Retinal pigment epithelial cell (primary cell): ENCODE data around the gene SFMBT2.

ENCODE experiments used
- DNase-seq: peaks from one replicate; pipeline ENCODE4 v3.0.0-alpha.2; 2010; ENCODE audit warnings: low read depth
- H3K4me3 ChIP-seq: 2 replicates; pipeline ENCODE4 v1.5.1; 2011; ENCODE audit warnings: mild to moderate bottlenecking, low read length, control low read depth, moderate library complexity
- TF ChIP-seq, protein P1 (sequence below): conservative IDR thresholded peaks from 2 replicates; pipeline ENCODE4 v1.5.1; 2011; ENCODE audit warnings: low read depth, low read length, control low read depth, inconsistent platforms

Gene SFMBT2

DNA sequence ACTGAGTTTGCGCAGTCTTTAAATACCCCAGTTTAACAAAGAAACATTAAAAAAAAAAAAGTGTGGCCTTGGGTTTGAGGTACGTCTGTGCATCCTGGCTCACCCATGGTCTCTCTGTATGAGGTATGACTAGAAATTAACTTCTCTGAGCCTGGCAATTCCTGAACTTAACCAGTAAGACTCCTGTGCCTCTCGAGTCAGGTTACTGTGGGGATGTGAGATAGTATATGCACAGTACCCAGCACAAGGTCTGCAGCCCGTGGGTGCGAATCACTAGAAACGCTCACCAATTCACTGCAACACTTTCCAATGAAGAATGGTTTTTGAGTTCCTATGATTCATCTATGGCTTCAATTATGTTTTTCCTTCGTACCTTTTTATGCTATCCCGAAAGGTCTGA, 149.9 kb downstream of the SFMBT2 start:
- DNase-seq = no peak
- no peak overlapping the region for H3K4me3 ChIP-seq
- TF ChIP-seq, protein P1, sequence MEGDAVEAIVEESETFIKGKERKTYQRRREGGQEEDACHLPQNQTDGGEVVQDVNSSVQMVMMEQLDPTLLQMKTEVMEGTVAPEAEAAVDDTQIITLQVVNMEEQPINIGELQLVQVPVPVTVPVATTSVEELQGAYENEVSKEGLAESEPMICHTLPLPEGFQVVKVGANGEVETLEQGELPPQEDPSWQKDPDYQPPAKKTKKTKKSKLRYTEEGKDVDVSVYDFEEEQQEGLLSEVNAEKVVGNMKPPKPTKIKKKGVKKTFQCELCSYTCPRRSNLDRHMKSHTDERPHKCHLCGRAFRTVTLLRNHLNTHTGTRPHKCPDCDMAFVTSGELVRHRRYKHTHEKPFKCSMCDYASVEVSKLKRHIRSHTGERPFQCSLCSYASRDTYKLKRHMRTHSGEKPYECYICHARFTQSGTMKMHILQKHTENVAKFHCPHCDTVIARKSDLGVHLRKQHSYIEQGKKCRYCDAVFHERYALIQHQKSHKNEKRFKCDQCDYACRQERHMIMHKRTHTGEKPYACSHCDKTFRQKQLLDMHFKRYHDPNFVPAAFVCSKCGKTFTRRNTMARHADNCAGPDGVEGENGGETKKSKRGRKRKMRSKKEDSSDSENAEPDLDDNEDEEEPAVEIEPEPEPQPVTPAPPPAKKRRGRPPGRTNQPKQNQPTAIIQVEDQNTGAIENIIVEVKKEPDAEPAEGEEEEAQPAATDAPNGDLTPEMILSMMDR = no peak

DNA sequence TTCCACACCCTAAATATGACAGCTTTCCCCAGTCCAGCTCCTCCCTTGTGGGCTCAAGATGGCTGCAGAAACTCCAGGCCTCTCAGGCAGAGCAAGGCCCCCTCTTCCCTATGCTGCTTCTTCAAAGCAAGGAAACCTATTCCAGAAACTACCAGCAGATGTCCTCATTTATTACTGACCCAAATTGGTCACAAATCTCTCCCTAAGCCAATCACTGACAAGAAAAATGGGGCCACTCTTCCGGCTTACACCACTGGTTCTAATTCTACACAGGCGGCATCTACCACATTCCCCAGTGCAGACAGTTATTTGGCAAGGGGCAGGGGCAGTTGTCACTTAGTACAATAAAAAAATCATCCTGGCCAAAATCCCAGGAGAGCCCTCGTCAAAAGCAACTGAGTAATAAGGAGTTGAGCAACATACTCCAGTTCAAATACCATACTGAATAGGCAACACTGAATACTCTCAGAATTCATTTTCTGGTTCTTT, 150.4 kb downstream of the SFMBT2 start:
- peak; percentile 57 for DNase-seq
- TF ChIP-seq, protein P1 = peak; percentile 70
- H3K4me3 ChIP-seq = no peak overlapping the region

DNA sequence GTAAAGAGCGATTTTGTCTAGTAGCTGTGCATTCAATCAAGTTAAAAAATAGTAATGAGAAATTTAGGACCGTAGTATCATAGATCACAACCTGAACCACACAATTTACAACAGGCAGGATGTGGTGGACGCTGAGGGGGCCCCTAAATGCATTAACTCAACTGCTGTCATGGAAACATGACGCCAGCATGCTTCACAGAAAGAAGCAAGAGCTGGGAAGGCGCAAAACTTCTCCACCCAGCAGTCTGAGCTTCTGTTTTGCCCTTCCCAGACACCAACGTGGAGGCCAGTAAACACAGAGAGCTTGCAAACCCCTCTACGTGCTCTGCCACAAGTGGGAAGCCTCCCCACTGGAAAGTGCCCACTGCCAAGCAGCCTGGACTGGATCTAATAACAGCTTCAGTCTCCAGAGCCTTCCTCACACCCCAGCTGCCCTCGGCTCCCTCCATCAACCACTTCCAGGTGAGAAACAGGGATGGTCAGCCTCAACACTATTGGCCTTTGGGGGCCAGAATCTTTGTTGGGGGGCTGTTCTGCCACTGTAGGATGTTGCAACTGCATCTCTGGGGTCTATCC, 151.8 kb downstream of the SFMBT2 start:
- DNase-seq = no peak
- H3K4me3 ChIP-seq = no peak overlapping the region
- TF ChIP-seq, protein P1 = no peak

DNA sequence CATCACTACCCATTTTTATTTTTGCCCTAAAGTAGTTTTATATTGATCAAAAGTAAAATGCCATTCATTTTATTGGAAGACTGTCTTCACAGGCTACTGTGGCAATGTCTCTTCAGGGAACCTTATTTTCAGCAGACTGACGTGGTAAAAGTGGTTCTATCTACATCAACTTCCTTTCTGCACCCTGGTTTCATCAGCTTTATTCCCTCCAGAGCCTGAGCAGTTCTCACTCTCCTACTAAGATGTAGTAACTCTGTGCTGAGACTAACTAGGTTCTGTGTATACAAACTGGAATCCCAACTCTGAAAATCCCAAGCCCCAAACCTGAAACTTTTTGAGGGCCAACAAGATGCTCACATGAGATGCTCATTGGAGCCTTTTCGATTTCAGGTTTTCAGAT, 155.3 kb downstream of the SFMBT2 start:
- H3K4me3 ChIP-seq = no peak overlapping the region
- DNase-seq = no peak
- TF ChIP-seq, protein P1 = no peak

DNA sequence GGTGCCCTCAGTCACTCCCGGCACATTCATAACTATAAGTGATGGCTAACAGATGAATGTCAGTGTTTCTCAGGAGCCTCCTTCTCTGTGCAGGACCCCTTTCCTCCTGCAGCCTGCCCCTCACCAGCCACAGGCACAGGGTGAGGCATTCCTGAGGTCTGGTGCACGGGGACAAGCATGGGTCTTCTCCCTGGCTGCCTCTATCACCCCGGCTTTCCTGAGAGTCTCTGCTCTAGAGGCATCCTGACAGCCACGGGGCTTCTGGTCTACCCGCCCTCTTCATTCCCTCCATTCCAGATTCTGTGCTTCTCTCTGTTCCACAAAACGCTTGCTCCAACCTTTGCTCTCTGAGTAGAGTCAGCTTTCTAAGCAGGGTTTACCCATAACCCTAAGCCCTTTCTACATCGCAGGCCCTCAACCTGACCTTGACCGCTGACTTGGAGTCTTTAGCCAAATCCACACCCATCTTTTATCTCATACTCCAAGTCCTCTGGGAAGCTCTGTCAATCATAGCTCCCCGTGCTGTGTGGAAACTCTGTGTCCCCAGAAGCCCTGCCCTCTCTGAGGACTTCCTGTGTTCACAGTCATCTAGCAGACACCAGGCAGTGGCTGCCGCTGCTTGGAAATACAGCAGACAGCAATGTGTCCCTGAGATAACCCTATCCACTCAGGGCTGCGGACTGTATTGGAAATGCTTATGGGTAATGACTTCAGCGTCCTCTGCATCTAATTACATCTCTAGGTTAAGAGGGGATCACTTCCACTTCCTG, 159.0 kb downstream of the SFMBT2 start:
- DNase-seq = no peak
- TF ChIP-seq, protein P1 = no peak
- H3K4me3 ChIP-seq = no peak overlapping the region

DNA sequence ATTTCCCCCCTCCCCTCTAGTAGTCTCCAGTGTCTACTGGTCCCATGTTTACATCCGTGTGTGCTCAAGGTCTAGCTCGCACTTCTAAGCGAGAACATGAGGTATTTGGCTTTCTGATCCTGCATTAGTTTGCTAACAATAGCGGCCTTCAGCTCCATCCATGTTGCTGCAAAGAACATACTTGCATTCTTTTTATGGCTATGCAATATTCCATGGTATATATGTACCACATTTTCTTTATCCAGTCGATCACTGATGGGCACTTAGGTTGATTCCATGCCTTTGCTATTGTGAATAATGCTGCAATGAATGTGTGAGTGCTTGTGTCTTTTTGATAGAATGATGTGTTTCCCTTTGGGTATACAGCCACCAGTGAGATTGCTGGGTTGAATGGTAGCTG, 160.6 kb downstream of the SFMBT2 start:
- H3K4me3 ChIP-seq = no peak overlapping the region
- no peak for DNase-seq
- TF ChIP-seq, protein P1 = no peak
